Activated T-helper 1 cell treated with anti-CD3 and anti-CD28 coated beads, Interleukin-2, amount 50 U/mL, for 16 hours (primary cell): ENCODE data around the gene PLEKHM2.

Experiments
- DNase-seq, 2 donors: peaks; one replicate each; pipeline ENCODE4 v3.0.0-alpha.2; 2020; ENCODE audit warnings: low read depth in 1 of 2, low spot score in 1 of 2

The PLEKHM2 gene

GRCh38 chr1:15724949-15725880 is 41.1 kb downstream of the PLEKHM2 start:
- no peak for DNase-seq

DNA sequence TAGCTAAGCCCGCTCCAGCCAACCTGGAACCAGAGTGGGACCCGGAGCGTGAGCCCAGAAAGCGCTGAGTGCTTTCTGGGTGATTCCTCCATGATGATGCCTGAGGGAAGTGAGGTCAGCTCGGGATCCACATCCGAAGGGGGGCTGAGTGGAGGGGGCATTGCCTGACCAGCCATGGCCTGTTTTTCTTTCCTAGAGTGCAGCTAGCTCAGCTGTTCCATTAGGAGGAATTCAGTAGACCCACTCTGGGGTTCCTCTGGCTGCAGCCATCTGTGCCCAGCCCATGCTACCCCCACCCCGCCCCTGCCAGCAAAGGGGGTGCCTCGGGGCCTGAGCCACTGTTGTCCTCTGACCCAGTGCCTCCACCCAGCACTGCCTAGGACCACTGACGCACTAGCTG is 42.4 kb downstream of the PLEKHM2 start:
- no peak for DNase-seq

DNA sequence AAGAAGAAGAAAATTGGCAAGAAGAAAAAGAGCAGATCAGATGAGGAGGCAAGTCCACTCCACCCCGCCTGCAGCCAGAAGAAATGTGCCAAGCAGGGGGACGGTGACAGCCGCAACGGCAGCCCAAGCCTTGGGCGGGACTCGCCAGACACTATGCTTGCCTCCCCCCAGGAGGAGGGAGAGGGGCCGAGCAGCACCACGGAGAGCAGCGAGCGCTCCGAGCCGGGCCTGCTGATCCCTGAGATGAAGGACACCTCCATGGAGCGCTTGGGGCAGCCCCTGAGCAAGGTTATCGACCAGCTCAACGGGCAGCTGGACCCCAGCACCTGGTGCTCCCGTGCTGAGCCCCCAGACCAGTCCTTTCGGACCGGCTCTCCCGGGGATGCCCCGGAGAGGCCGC is 42.9 kb downstream of the PLEKHM2 start:
- no peak for DNase-seq

DNA sequence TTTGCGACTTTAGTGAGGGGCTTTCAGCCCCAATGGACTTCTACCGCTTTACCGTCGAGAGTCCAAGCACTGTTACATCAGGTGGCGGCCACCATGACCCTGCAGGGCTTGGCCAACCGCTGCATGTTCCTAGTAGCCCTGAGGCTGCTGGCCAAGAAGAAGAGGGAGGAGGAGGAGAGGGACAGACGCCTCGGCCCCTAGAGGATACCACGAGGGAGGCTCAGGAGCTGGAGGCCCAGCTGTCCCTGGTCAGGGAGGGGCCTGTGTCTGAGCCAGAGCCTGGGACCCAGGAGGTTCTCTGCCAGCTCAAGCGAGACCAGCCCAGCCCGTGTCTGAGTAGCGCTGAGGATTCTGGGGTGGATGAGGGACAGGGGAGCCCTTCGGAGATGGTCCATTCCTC is 43.3 kb downstream of the PLEKHM2 start:
- no peak for DNase-seq

- DNase-seq: no peak
Observed at GRCh38 chr1:15727866-15728534, 43.9 kb downstream of the PLEKHM2 start.

- DNase-seq: no peak
Observed at GRCh38 chr1:15728937-15729657, 45.0 kb downstream of the PLEKHM2 start.

- no peak for DNase-seq
Observed at GRCh38 chr1:15730423-15730822, 46.3 kb downstream of the PLEKHM2 start.

DNA sequence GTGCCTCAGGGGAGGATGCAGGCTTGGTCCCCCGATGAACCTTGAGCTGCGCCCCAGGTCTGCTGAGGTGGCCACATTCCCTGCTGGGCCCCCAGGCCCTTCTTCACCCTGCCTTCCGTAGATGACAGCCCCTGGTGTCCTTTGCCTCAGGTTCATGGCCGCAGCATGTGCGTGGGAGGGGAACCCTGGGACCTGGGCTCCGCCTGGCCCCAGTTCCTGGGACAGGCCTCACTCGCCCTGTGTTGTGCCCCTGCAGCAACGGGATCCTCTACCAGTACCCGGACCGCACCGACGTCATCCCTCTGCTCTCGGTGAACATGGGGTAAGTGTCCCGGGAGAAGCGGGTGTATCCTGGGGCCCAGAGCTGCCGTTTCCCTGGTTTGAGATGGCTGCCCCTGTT is 46.8 kb downstream of the PLEKHM2 start:
- no peak for DNase-seq

DNA sequence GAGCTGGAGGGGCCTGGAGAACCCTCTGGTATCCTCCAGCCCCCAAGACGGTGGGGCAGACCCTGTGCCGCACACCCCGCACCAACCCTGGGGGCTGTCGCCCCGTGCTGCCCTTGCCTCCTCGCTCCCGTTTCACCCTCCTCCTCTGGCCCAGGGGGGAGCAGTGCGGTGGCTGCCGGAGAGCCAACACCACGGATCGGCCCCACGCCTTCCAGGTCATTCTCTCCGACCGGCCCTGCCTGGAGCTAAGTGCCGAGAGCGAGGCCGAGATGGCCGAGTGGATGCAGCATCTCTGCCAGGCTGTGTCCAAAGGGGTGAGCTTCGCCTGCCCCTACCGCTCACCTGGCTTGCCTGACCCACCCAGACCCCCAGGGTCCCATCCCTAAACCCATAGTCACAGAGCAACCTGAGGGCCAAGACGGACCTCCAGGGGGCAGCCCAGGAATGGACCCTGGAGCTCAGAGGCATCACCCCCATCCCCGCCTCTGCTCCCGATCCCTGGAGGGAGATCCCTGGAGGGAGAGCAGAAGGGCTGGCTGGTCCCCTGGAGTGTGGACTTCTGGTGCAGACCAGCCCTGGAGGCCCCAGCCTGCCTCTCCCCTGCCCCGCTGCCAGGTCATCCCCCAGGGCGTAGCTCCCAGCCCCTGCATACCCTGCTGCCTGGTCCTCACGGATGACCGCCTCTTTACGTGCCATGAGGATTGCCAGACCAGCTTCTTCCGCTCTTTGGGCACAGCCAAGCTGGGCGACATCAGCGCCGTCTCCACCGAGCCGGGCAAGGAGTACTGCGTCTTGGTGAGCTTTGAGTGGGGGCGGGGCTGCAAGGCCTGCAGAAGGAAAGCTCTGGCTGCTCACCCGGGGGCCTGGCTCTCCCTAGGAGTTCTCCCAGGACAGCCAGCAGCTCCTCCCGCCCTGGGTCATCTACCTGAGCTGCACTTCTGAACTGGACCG is 47.9 kb downstream of the PLEKHM2 start:
- DNase-seq: no peak

DNA sequence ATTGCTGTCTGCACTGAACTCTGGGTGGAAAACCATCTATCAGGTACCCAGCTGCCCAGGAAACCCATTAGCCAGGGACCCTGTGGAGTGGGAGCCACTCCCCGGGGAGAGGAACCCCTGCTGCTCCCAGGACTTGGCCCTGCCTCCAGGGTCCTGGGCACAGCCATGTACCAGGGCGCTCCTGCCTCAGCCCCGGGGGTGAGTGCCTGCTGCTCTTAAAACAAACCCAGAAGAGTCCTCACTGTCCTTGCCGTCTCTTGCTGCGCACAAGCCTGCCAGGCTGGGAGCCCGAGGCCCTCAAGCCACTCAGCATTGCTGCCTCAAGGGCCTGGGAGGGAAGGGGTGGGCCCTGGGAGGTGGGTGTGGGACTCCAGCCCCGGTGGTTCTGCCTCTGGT is 48.6 kb downstream of the PLEKHM2 start:
- no peak for DNase-seq

DNA sequence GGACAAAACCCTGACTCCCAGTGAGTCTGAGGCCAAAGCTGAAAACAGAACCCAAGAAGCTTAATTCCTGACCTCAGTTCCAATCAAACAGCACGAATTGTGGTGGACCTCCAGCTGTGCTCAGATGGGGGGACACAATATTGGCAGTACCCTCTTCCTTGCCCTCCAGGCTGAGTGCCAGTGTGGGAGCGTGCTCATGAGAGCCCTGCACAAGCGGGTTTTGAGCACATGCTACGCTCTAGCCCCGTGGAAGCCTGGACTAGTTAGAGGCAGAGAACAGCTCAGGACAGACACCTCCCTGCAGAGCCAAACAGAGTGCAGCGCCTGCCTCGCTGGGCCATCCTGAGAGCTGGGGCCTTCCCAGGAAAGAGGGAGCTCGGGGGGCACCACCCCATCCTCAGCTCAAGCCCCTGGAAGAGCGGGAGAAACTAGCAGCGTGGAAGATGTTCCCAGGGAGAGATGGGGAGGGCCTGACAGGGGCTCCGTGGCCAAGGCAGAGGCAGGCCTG is 49.2 kb downstream of the PLEKHM2 start:
- DNase-seq: no peak

DNA sequence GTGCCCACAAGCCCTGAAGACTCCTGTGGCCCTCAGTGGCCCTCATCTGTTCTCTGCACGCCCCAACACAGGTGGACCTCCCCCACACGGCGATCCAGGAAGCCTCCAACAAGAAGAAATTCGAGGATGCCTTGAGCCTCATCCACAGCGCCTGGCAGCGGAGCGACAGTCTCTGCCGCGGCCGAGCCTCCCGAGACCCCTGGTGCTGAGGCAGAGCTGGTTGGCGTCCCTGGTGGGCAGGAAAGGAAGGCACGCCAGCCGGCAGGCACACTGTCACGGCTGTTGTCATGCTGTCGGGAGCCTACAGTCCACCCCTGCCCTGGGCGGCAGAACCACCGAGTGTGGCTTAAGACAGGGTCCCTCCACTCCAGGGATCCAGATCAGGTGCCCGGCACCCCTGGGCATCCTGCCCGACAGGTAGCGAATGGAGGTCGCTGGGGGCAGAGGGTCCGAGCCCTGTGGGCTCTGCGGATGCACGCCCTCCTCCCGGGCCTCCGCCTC is 49.7 kb downstream of the PLEKHM2 start:
- DNase-seq: no peak

DNA sequence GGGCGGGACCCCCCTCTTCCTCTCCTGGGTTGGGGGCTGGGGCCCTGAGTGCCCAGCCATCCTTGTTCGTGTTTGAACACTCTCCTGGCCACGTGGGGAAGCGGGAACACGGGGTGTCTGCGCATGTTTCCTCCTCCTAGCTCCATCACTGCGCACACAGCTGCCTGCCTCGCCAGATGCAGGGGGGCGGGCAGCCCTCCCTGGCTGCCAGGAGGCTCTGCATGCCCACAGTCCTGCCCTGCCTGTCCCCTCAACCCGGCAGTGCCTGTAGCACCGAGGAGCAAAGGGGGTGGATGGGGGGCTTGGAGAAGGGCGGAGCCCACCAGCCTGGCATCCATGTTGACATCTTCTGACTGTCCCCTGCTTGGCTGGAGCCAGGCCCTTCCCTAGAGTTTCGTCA is 50.2 kb downstream of the PLEKHM2 start:
- DNase-seq: no peak

DNA sequence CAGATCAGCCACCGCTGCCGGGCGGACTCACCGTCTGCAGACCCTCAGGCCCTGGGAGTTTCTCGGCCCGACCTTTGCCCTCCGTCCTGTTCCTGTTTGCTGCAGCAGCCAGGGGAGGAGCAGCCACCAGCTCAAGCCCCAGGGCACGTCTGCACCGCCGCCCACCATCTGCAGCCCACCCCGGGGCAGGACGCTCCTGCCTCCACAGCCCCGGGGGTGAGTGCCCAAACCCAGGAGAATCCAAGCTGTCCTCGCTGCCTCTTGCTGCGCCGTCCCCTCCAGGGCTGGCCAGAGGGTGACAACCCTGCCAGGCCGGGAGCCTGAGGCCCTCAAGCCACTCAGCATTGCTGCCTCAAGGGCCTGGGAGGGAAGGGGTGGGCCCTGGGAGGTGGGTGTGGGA is 50.8 kb downstream of the PLEKHM2 start:
- no peak for DNase-seq

DNA sequence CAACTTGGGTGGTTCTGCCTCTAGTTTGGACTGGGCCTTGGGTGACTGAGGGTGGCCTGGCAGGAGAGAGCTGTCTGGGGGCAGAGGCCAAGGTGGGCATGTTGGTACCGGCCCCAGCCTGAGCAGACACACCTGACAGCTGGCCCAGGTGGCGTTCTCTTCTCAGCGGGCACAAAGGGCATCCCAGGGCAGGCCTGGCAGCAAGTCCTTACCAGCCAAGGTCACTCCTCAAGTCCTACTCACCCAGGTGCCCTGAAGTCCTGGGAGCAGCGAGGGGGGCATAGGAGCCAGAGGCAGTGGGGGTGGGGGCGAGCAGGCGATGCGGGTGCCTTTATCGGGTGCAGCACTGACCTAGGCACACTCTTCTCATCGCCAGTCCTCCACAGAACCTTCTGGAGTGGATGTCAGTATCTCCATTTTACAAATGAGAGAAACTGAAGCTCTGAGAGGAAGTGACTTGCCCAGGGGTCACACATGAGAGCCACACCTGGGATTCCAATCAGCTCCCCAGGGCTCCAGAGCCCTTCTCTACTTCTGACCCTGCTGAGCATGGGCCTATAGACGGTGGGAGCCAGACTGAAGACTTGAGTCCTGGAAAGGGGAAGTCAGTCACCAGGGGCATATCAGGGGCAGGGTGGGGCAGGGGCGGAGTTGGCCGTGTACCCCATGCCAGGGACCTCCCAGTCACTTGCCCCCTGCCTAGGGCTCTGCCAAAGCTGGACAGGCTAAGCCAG is 51.4 kb downstream of the PLEKHM2 start:
- DNase-seq: no peak

GRCh38 chr1:15736038-15736891 is 52.1 kb downstream of the PLEKHM2 start, which contains the start of gene SLC25A34:
Gene SLC25A34 (plus strand): TSS chr1:15736258. CDS start chr1:15736486, 228 bp downstream.
- DNase-seq: no peak

- no peak for DNase-seq
Observed at GRCh38 chr1:15736892-15737261, 52.8 kb downstream of the PLEKHM2 start.
